PC-3 (cell line): ENCODE data around the gene C1QB. TPM values are rescaled to one million over a fixed set of nuclear protein-coding genes. Genes with fewer than 3 reads are reported as not detected.

Experiments
- ATAC-seq: fragments of 200-7000 bp; cut with Tn5 transposase; 2 replicates; pipeline ENCODE4 v1.9.1; 2020; ENCODE audit warnings: mild to moderate bottlenecking, moderate library complexity
- BruUV-seq: library from RNA; stranded (reverse); fragments of 400-500 nt; replicated peaks from 2 replicates; lab custom pipeline; 2021; lab: Mats Ljungman, UMichigan
- CTCF ChIA-PET: fragments of 300-600 bp; sonication (Branson Sonifier 250); formaldehyde crosslinking; loops from one replicate; lab custom pipeline; 2022; ENCODE audit warnings: antibody characterized with exemption; lab: Charles Lee
- POLR2A ChIA-PET: fragments of 300-600 bp; sonication (Branson Sonifier 250); formaldehyde crosslinking; loops from one replicate; lab custom pipeline; 2022; ENCODE audit warnings: antibody characterized with exemption; ENCODE audit not compliant: unreplicated experiment; lab: Charles Lee
- DNase-seq: peaks from one replicate; pipeline ENCODE4 v3.0.0-alpha.2; 2015
- H2AFZ ChIP-seq: fragments of 300-600 bp; sonication (generic); 2 replicates; pipeline ENCODE4 v1.6.0; 2016; ENCODE audit warnings: antibody characterized with exemption, low read length
- H3F3A ChIP-seq: fragments of 300-600 bp; sonication (generic); one replicate; pipeline ENCODE4 v1.6.0; 2017; ENCODE audit warnings: antibody characterized with exemption, low read length, control low read depth, mild to moderate bottlenecking; ENCODE audit not compliant: unreplicated experiment
- H3K27ac ChIP-seq: fragments of 300-600 bp; sonication (generic); 2 replicates; pipeline ENCODE4 v1.5.1; 2016; ENCODE audit warnings: mild to moderate bottlenecking, low read length
- H3K27me3 ChIP-seq: fragments of 300-600 bp; sonication (generic); 2 replicates; pipeline ENCODE4 v1.6.1; 2016; ENCODE audit warnings: low read length, mixed read lengths
- H3K36me3 ChIP-seq: fragments of 300-600 bp; sonication (generic); 2 replicates; pipeline ENCODE4 v1.6.1; 2016; ENCODE audit warnings: low read depth, mixed run types, low read length, mixed read lengths
- H3K4me1 ChIP-seq: fragments of 300-600 bp; sonication (generic); 2 replicates; pipeline ENCODE4 v1.5.1; 2016; ENCODE audit warnings: low read length; ENCODE audit not compliant: insufficient read depth
- H3K4me2 ChIP-seq: fragments of 300-600 bp; sonication (generic); 2 replicates; pipeline ENCODE4 v1.6.0; 2016; ENCODE audit warnings: low read length
- H3K4me3 ChIP-seq: fragments of 300-600 bp; sonication (generic); 2 replicates; pipeline ENCODE4 v1.5.1; 2016; ENCODE audit warnings: mild to moderate bottlenecking, low read length, mixed read lengths
- H3K79me2 ChIP-seq: fragments of 300-600 bp; sonication (generic); 2 replicates; pipeline ENCODE4 v1.6.1; 2017; ENCODE audit warnings: low read length, mixed read lengths
- H3K9ac ChIP-seq: fragments of 300-600 bp; sonication (generic); 2 replicates; pipeline ENCODE4 v1.6.0; 2016; ENCODE audit warnings: mild to moderate bottlenecking, low read length
- H3K9me2 ChIP-seq: fragments of 300-600 bp; sonication (generic); replicated peaks from 2 replicates; pipeline ENCODE4 v1.6.1; 2016; ENCODE audit warnings: mixed run types, low read length, mixed read lengths
- H3K9me3 ChIP-seq: fragments of 300-600 bp; sonication (generic); 2 replicates; pipeline ENCODE4 v1.6.1; 2016; ENCODE audit warnings: low read length, mixed read lengths
- H4K20me1 ChIP-seq: fragments of 300-600 bp; sonication (generic); 2 replicates; pipeline ENCODE4 v1.6.1; 2016; ENCODE audit warnings: low read length, mixed read lengths
- CTCF ChIP-seq: fragments of 300-600 bp; sonication (generic); conservative IDR thresholded peaks from 2 replicates; pipeline ENCODE4 v1.5.1; 2017; ENCODE audit warnings: antibody characterized with exemption, low read depth, mild to moderate bottlenecking, low read length
- EZH2 ChIP-seq: fragments of 300-600 bp; sonication (generic); IDR thresholded peaks from one replicate; pipeline ENCODE4 v1.6.1; 2017; ENCODE audit warnings: antibody characterized with exemption, mild to moderate bottlenecking, low read length; ENCODE audit not compliant: unreplicated experiment
- EZH2phosphoT487 ChIP-seq: fragments of 300-600 bp; sonication (generic); IDR thresholded peaks from 2 replicates; pipeline ENCODE4 v1.6.1; 2018; ENCODE audit warnings: mild to moderate bottlenecking, antibody characterized with exemption, low read length, borderline replicate concordance
- intact Hi-C: fragments of 100-400 bp; cut with micrococcal nuclease; formaldehyde crosslinking; loops from 2 replicates; pipeline ENCODE4 v1.9.0; 2023
- total RNA-seq: library from RNA; depleted of rRNA; stranded (reverse); fragments of >200 nt; gene quantifications from 2 replicates; pipeline ENCODE4 v1.2.3, GENCODE V29; 2014

C1QB gene
- total RNA-seq, 1 experiment from 2014 or later = not detected

GRCh38 chr1:22608361-22608760 lies 44.7 kb upstream of the C1QB start:
- H3K4me1 ChIP-seq = no peaks in the 10 kb centered on the region
- H3K4me3 ChIP-seq = no peak overlapping the region
- H3F3A ChIP-seq = no peaks in the 10 kb centered on the region
- no peak for ATAC-seq
- no peaks in the 10 kb centered on the region for H3K79me2 ChIP-seq
- BruUV-seq = no TSS peak
- peaks cover 48% of the 10 kb centered on the region for H3K27me3 ChIP-seq
- no peak overlapping the region for H3K27ac ChIP-seq
- H4K20me1 ChIP-seq = no peaks in the 10 kb centered on the region
- no peaks in the 10 kb centered on the region for H3K9me2 ChIP-seq
- no peak overlapping the region for H3K9ac ChIP-seq
- H3K4me2 ChIP-seq = no peak overlapping the region
- DNase-seq = no peak
- H3K36me3 ChIP-seq = no peaks in the 10 kb centered on the region
- TF ChIP-seq EZH2 (no peak), CTCF (no peak), EZH2phosphoT487 (no peak)
- H2AFZ ChIP-seq = no peak overlapping the region
- no peaks in the 10 kb centered on the region for H3K9me3 ChIP-seq
- intact Hi-C loops = no loop called here
- ChIA-PET CTCF (no interaction called here), POLR2A (no interaction called here)

DNA sequence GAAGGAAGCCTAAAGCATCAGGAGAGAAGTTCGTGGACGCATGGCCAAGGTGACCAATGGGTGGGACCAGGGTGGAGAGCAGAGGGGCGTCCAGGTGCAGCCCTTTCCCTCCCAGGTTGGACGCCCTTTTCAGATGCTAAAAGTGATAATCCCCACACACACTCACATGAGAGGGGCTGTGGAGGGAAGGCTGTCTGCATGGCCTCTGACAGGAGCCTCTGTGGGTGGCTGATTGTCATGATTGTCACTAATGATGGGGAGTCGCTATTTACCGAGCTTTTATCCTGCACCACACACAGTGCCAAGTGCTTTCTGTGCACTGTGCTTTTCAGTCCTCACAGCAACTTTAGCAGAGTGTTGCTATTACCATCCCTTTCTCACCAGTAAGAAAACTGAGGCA lies 43.7 kb upstream of the C1QB start:
- CTCF ChIA-PET = no interaction called here
- BruUV-seq = no TSS peak

More for the DNA sequence above, 43.7 kb upstream of the C1QB start:
- no peak overlapping the region for H3K9ac ChIP-seq
- no peak overlapping the region for H3K27ac ChIP-seq
- TF ChIP-seq CTCF (no peak), EZH2 (no peak), EZH2phosphoT487 (no peak)
- H4K20me1 ChIP-seq = no peaks in the 10 kb centered on the region
- no peaks in the 10 kb centered on the region for H3K4me1 ChIP-seq
- no peak overlapping the region for H3K4me3 ChIP-seq
- no peak for DNase-seq
- no peaks in the 10 kb centered on the region for H3F3A ChIP-seq
- no peak overlapping the region for H2AFZ ChIP-seq
- H3K9me3 ChIP-seq = no peaks in the 10 kb centered on the region
- H3K27me3 ChIP-seq = peaks cover 39% of the 10 kb centered on the region
- H3K4me2 ChIP-seq = no peak overlapping the region
- H3K79me2 ChIP-seq = no peaks in the 10 kb centered on the region
- ATAC-seq = no peak
- no peaks in the 10 kb centered on the region for H3K36me3 ChIP-seq
- intact Hi-C loops = no loop called here
- POLR2A ChIA-PET = no interaction called here
- H3K9me2 ChIP-seq = no peaks in the 10 kb centered on the region
